ENCODE data around the gene CARNS1.

The CARNS1 gene

GRCh38 chr11:67406420-67406968 is 9.0 kb upstream of the CARNS1 start:
- ATAC-seq, result no peak
- no peak for TF ChIP-seq CSRNP3 (CRISPR knock-in tag; IDR thresholded peaks at IDR 0.05)

GRCh38 chr11:67406969-67407687 is 8.3 kb upstream of the CARNS1 start:
- TF ChIP-seq ZFP3 (CRISPR knock-in tag; IDR thresholded peaks at IDR 0.05) (no peak), RARB (CRISPR knock-in tag; IDR thresholded peaks at IDR 0.05) (no peak), CSDC2 (CRISPR knock-in tag; IDR thresholded peaks at IDR 0.05) (no peak), PATZ1 (CRISPR knock-in tag; IDR thresholded peaks at IDR 0.05; ENCODE audit: borderline replicate concordance) (no peak), BACH2 (CRISPR knock-in tag; IDR thresholded peaks at IDR 0.05; ENCODE audit: borderline replicate concordance) (no peak), PPARA (CRISPR knock-in tag; IDR thresholded peaks at IDR 0.05; ENCODE audit: borderline replicate concordance) (no peak), ZC3H10 (CRISPR knock-in tag; IDR thresholded peaks at IDR 0.05) (no peak), ARNTL (CRISPR knock-in tag; IDR thresholded peaks at IDR 0.05; ENCODE audit: borderline replicate concordance, low read depth) (no peak), ZNF565 (CRISPR knock-in tag; conservative IDR thresholded peaks at IDR 0.05; ENCODE audit: low read depth) (no peak), POU6F1 (CRISPR knock-in tag; IDR thresholded peaks at IDR 0.05; ENCODE audit: borderline replicate concordance, low read depth) (no peak), SNAI2 (CRISPR knock-in tag; IDR thresholded peaks at IDR 0.05) (no peak), ZNF8 (CRISPR knock-in tag; IDR thresholded peaks at IDR 0.05) (no peak), GLIS3 (CRISPR knock-in tag; IDR thresholded peaks at IDR 0.05) (no peak), TOX (CRISPR knock-in tag; IDR thresholded peaks at IDR 0.05; ENCODE audit: borderline replicate concordance) (no peak), CREB5 (CRISPR knock-in tag; IDR thresholded peaks at IDR 0.05; ENCODE audit: low read depth) (no peak), TSHZ2 (CRISPR knock-in tag; IDR thresholded peaks at IDR 0.05) (no peak)
- ATAC-seq, result peak; percentile 19; the same call in 2 of the 3 replicates

GRCh38 chr11:67407688-67408163 is 7.8 kb upstream of the CARNS1 start:
- no peak for TF ChIP-seq ZNF565 (CRISPR knock-in tag; conservative IDR thresholded peaks at IDR 0.05; ENCODE audit: low read depth)
- TF ChIP-seq ZNF70 (CRISPR knock-in tag; IDR thresholded peaks at IDR 0.05), result no peak
- TF ChIP-seq PPARA (CRISPR knock-in tag; IDR thresholded peaks at IDR 0.05; ENCODE audit: borderline replicate concordance), result no peak
- no peak for TF ChIP-seq ESRRG (CRISPR knock-in tag; IDR thresholded peaks at IDR 0.05)
- no peak for TF ChIP-seq CREB5 (CRISPR knock-in tag; IDR thresholded peaks at IDR 0.05; ENCODE audit: low read depth)
- no peak for TF ChIP-seq PATZ1 (CRISPR knock-in tag; IDR thresholded peaks at IDR 0.05; ENCODE audit: borderline replicate concordance)
- no peak for TF ChIP-seq CSDC2 (CRISPR knock-in tag; IDR thresholded peaks at IDR 0.05)
- TF ChIP-seq ZC3H10 (CRISPR knock-in tag; IDR thresholded peaks at IDR 0.05), result no peak
- TF ChIP-seq ZFP30 (CRISPR knock-in tag; IDR thresholded peaks at IDR 0.05), result no peak
- no peak for TF ChIP-seq GLIS3 (CRISPR knock-in tag; IDR thresholded peaks at IDR 0.05)
- TF ChIP-seq TOX (CRISPR knock-in tag; IDR thresholded peaks at IDR 0.05; ENCODE audit: borderline replicate concordance), result no peak
- no peak for TF ChIP-seq OSR1 (CRISPR knock-in tag; IDR thresholded peaks at IDR 0.05)
- no peak for TF ChIP-seq ISL1 (CRISPR knock-in tag; IDR thresholded peaks at IDR 0.05)
- TF ChIP-seq ARNTL (CRISPR knock-in tag; IDR thresholded peaks at IDR 0.05; ENCODE audit: borderline replicate concordance, low read depth), result no peak
- TF ChIP-seq ZFP3 (CRISPR knock-in tag; IDR thresholded peaks at IDR 0.05), result no peak
- TF ChIP-seq ZNF8 (CRISPR knock-in tag; IDR thresholded peaks at IDR 0.05), result no peak
- ATAC-seq, result no peak

All from SK-N-SH treated with all-trans-retinoic acid at 6 μM for 48 hours (cell line).